Measurements from ENCODE around the gene COBL. TPM values are rescaled to one million over a fixed set of nuclear protein-coding genes. Genes with fewer than 3 reads are reported as not detected.

Gene COBL
- polyA plus RNA-seq, 1 donor (not counting 4 experiments of a cell fraction or from before 2014, with no cell fraction given), result 4.5 TPM

DNA sequence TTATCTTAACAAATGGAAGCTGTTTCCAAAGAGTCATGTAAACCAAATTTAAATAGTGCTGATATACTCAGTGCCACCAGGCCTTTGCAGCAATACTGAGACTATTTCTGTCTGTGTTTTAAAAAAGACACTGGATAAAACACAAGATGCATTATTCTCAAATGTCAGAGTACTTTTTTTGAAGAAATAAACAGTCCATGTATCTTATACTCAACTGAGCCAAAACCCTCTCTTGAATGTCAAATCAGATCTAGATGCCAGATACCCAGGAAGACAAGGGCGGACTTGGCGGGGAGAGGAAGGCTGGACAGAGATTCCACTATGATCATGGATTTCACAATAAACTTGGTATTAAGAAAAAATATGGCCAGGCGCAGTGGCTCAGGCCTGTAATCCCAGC lies 127.6 kb downstream of the COBL start:
- H3K27ac ChIP-seq (ENCODE audit: control insufficient read depth, insufficient read depth, low read length), result no peak overlapping the region
- no peaks in the 10 kb centered on the region for H3K27me3 ChIP-seq (ENCODE audit: control insufficient read depth, extremely low read depth, insufficient read depth, low read length)
- H3K79me2 ChIP-seq (ENCODE audit: control insufficient read depth, insufficient read depth, low read length), result no peaks in the 10 kb centered on the region
- no peak for FAIRE-seq
- H3K4me1 ChIP-seq (ENCODE audit: control insufficient read depth, extremely low read depth, insufficient read depth, low read length), result no peaks in the 10 kb centered on the region
- H2AFZ ChIP-seq (ENCODE audit: control insufficient read depth, low read length), result no peak overlapping the region
- no peaks in the 10 kb centered on the region for H4K20me1 ChIP-seq (ENCODE audit: control insufficient read depth, extremely low read depth, insufficient read depth, low read length)
- H3K36me3 ChIP-seq (ENCODE audit: control insufficient read depth in 2 of 2, extremely low read depth in 1 of 2, insufficient read depth in 2 of 2, low read length in 2 of 2), result no peaks in the 10 kb centered on the region
- H3K4me2 ChIP-seq (ENCODE audit: control insufficient read depth, extremely low read depth, insufficient read depth, low read depth, low read length), result no peak overlapping the region
- no peaks in the 10 kb centered on the region for H3K9me3 ChIP-seq (ENCODE audit: control insufficient read depth, low read depth, low read length)
- no peak for DNase-seq (ENCODE audit: low read depth, low spot score)
- H3K4me3 ChIP-seq (ENCODE audit: control insufficient read depth in 2 of 3, extremely low read depth in 1 of 3, insufficient read depth in 2 of 3, low read depth in 1 of 3, low read length in 3 of 3), result no peak overlapping the region
- dilution Hi-C loops (cut with MboI; ENCODE audit: extremely low pct_ligation_motif_present, low sequenced_read_pairs), result no loop called here
- no peaks in the 10 kb centered on the region for H3K9me1 ChIP-seq (ENCODE audit: control insufficient read depth, extremely low read depth, insufficient read depth, low read length)
- TF ChIP-seq EZH2 (IDR thresholded peaks at IDR 0.05; ENCODE audit: low read length), result no peak
- TF ChIP-seq CTCF (optimal IDR thresholded peaks at IDR 0.05 in 1 of 3, IDR thresholded peaks at IDR 0.05 in 1 of 3, conservative IDR thresholded peaks at IDR 0.05 in 1 of 3; ENCODE audit: extremely low read depth in 1 of 3, insufficient read depth in 2 of 3, low read length in 3 of 3), result no peak
- no peak overlapping the region for H3K9ac ChIP-seq (ENCODE audit: control insufficient read depth, extremely low read depth, insufficient read depth, low read length)

DNA sequence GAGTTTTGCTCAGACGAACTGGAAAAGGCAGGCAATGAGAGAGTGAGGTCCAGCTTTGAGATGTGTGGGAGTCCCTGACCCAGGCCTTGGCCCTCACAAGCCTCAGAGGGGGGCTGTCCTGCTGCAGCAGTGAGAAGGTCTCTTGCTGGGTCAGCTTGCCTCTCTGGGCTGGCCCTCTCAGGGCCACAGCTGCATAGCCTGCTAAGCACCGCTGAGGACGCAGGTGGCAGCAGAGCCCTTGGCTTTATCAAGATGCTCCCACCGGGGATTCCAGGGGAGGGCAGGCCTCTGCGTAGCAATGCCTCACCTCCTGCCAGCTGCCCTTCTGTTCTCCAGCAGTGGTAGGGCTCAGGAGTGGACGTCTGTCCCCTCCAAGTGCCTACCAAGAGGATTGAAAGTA lies 128.7 kb downstream of the COBL start:
- H3K4me2 ChIP-seq (ENCODE audit: control insufficient read depth, extremely low read depth, insufficient read depth, low read depth, low read length), result no peak overlapping the region
- H3K27ac ChIP-seq (ENCODE audit: control insufficient read depth, insufficient read depth, low read length), result no peak overlapping the region
- no peak overlapping the region for H3K9ac ChIP-seq (ENCODE audit: control insufficient read depth, extremely low read depth, insufficient read depth, low read length)
- no peaks in the 10 kb centered on the region for H3K79me2 ChIP-seq (ENCODE audit: control insufficient read depth, insufficient read depth, low read length)
- H4K20me1 ChIP-seq (ENCODE audit: control insufficient read depth, extremely low read depth, insufficient read depth, low read length), result no peaks in the 10 kb centered on the region
- no peaks in the 10 kb centered on the region for H3K4me1 ChIP-seq (ENCODE audit: control insufficient read depth, extremely low read depth, insufficient read depth, low read length)
- TF ChIP-seq CTCF (optimal IDR thresholded peaks at IDR 0.05 in 1 of 3, IDR thresholded peaks at IDR 0.05 in 1 of 3, conservative IDR thresholded peaks at IDR 0.05 in 1 of 3; ENCODE audit: extremely low read depth in 1 of 3, insufficient read depth in 2 of 3, low read length in 3 of 3), result peak in 1 of 3 experiments; percentile 14
- TF ChIP-seq EZH2 (IDR thresholded peaks at IDR 0.05; ENCODE audit: low read length), result no peak
- H3K4me3 ChIP-seq (ENCODE audit: control insufficient read depth in 2 of 3, extremely low read depth in 1 of 3, insufficient read depth in 2 of 3, low read depth in 1 of 3, low read length in 3 of 3), result no peak overlapping the region
- no peaks in the 10 kb centered on the region for H3K27me3 ChIP-seq (ENCODE audit: control insufficient read depth, extremely low read depth, insufficient read depth, low read length)
- no peaks in the 10 kb centered on the region for H3K36me3 ChIP-seq (ENCODE audit: control insufficient read depth in 2 of 2, extremely low read depth in 1 of 2, insufficient read depth in 2 of 2, low read length in 2 of 2)
- DNase-seq (ENCODE audit: low read depth, low spot score) (no peak), FAIRE-seq (no peak)
- no peak overlapping the region for H2AFZ ChIP-seq (ENCODE audit: control insufficient read depth, low read length)
- dilution Hi-C loops (cut with MboI; ENCODE audit: extremely low pct_ligation_motif_present, low sequenced_read_pairs), result no loop called here
- no peaks in the 10 kb centered on the region for H3K9me1 ChIP-seq (ENCODE audit: control insufficient read depth, extremely low read depth, insufficient read depth, low read length)
- H3K9me3 ChIP-seq (ENCODE audit: control insufficient read depth, low read depth, low read length), result no peaks in the 10 kb centered on the region
